Activated T-helper 1 cell treated with anti-CD3 and anti-CD28 coated beads, Interleukin-12 subunit alpha, Interleukin-12 subunit beta, Interleukin-2, Interleukin-4 antibody, amounts not matched to agents 30 ng/mL and 10 ng/mL and 1 ng/mL, durations not matched to agents 14 hours and 24 hours and 36 hours (primary cell): ENCODE results near the gene OMD. TPM values are rescaled to one million over a fixed set of nuclear protein-coding genes. Genes with fewer than 3 reads are reported as not detected.

Source experiments
- DNase-seq: peaks from one replicate; pipeline ENCODE4 v3.0.0; 2021; ENCODE audit warnings: low spot score
- H3K27ac Mint-ChIP-seq: one replicate; pipeline ENCODE4 v1.8.0; 2021; ENCODE audit warnings: mild to moderate bottlenecking, mixed read lengths
- H3K27me3 Mint-ChIP-seq: one replicate; pipeline ENCODE4 v1.8.0; 2022; ENCODE audit warnings: mild to moderate bottlenecking, moderate library complexity, mixed read lengths; ENCODE audit not compliant: insufficient read depth
- H3K36me3 Mint-ChIP-seq: one replicate; pipeline ENCODE4 v1.8.0; 2021; ENCODE audit warnings: low read depth, mixed read lengths
- H3K4me1 Mint-ChIP-seq: one replicate; pipeline ENCODE4 v1.8.0; 2021; ENCODE audit warnings: low read depth, mixed read lengths
- H3K4me3 Mint-ChIP-seq: one replicate; pipeline ENCODE4 v1.8.0; 2021; ENCODE audit warnings: mild to moderate bottlenecking, moderate library complexity, mixed read lengths
- H3K9me3 Mint-ChIP-seq: one replicate; pipeline ENCODE4 v1.8.0; 2021; ENCODE audit warnings: mixed read lengths
- intact Hi-C: fragments of 100-400 bp; cut with micrococcal nuclease; formaldehyde crosslinking; loops from one replicate; pipeline ENCODE4 v1.15.1; 2024
- total RNA-seq: library from RNA; stranded (reverse); gene quantifications from 2 replicates; pipeline ENCODE4 v1.2.3, GENCODE V29; 2022

The OMD gene
- total RNA-seq, 1 donor from 2014 or later = not detected

DNA sequence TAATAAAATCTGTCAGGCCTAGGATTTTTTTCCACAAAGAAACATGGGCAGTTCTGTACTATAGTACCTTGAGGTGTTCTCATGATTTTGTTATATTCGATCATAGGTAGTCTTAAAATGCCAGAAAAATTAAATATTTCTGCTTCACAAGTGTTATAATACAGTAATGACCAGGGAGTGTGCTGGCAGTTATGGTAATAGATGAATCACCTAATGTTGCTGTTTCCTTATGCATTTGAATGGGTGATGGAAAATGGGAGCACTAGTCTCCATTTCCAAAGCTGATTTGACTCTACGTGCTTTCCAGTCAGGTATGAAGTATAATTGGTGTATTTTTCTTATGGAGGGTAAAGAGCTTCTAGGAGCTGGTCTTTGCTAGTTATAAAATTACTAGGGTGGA is 43.7 kb downstream of the OMD start:
- H3K27me3 Mint-ChIP-seq = no peaks in the 10 kb centered on the region
- peaks cover 15% of the 10 kb centered on the region for H3K36me3 Mint-ChIP-seq
- no peak overlapping the region for H3K4me3 Mint-ChIP-seq
- H3K27ac Mint-ChIP-seq = no peak overlapping the region
- DNase-seq = no peak
- intact Hi-C loops = no loop called here
- peaks cover 6% of the 10 kb centered on the region for H3K9me3 Mint-ChIP-seq
- H3K4me1 Mint-ChIP-seq = peaks cover 25% of the 10 kb centered on the region

- Mint-ChIP-seq H3K27ac (peak overlapping the region; percentile 8), H3K36me3 (peaks cover 24% of the 10 kb centered on the region), H3K9me3 (peaks cover 16% of the 10 kb centered on the region), H3K4me1 (peaks cover 25% of the 10 kb centered on the region), H3K27me3 (no peaks in the 10 kb centered on the region), H3K4me3 (no peak overlapping the region)
- DNase-seq = peak; percentile 0
- intact Hi-C loops = no loop called here
These were observed 45.3 kb downstream of the OMD start for GRCh38 chr9:92378865-92379560.

GRCh38 chr9:92377876-92378275 is 46.4 kb downstream of the OMD start:
- no peak for DNase-seq
- Mint-ChIP-seq H3K36me3 (peaks cover 25% of the 10 kb centered on the region), H3K27ac (no peak overlapping the region), H3K9me3 (peaks cover 17% of the 10 kb centered on the region), H3K4me1 (peaks cover 25% of the 10 kb centered on the region), H3K4me3 (no peak overlapping the region), H3K27me3 (no peaks in the 10 kb centered on the region)
- intact Hi-C loops = no loop called here

DNA sequence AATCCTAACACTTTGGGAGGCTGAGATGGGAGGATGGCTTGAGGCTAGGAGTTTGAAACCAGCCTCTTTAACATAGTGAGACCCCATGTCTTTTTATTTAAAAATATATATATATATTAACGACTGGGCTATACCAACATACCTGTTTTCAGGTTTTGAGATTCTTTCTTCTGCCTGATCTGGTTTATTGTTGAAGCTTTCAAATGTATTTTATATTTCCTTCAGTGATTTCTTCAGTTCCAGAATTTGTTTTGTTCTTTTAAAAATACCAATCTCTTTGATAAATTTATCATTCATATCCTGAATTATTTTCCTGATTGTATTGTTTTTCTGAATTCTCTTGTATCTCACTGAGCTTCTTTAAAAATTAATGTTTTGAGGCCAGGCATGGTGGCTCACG is 51.1 kb downstream of the OMD start:
- peaks cover 8% of the 10 kb centered on the region for H3K4me1 Mint-ChIP-seq
- peaks cover 29% of the 10 kb centered on the region for H3K9me3 Mint-ChIP-seq
- no peak overlapping the region for H3K4me3 Mint-ChIP-seq
- peaks cover 30% of the 10 kb centered on the region for H3K36me3 Mint-ChIP-seq
- H3K27ac Mint-ChIP-seq = no peak overlapping the region
- no peaks in the 10 kb centered on the region for H3K27me3 Mint-ChIP-seq
- intact Hi-C loops = no loop called here
- DNase-seq = no peak

- intact Hi-C loops = no loop called here
- peaks cover 20% of the 10 kb centered on the region for H3K36me3 Mint-ChIP-seq
- no peak for DNase-seq
- no peaks in the 10 kb centered on the region for H3K27me3 Mint-ChIP-seq
- peaks cover 13% of the 10 kb centered on the region for H3K9me3 Mint-ChIP-seq
- no peak overlapping the region for H3K4me3 Mint-ChIP-seq
- no peak overlapping the region for H3K27ac Mint-ChIP-seq
- H3K4me1 Mint-ChIP-seq = no peaks in the 10 kb centered on the region
These were observed 55.2 kb downstream of the OMD start for GRCh38 chr9:92369075-92369474.

Other genes starting within 250 kb of the OMD start
- gene IARS1, start 130.8 kb downstream of the OMD start, total RNA-seq = 208 and 217 TPM in 2 replicates
- gene NOL8, start 99.1 kb downstream of the OMD start, total RNA-seq = 84.4 and 95.5 TPM in 2 replicates
- gene CENPP, start 98.5 kb downstream of the OMD start, total RNA-seq = 24.6 and 26.0 TPM in 2 replicates
- gene OGN, start 19.9 kb downstream of the OMD start, total RNA-seq = not detected in 2 replicates
- not detected in 2 replicates for gene ASPN, start 58.0 kb upstream of the OMD start, total RNA-seq
- not detected in 2 replicates for gene ECM2, start 111.5 kb upstream of the OMD start, total RNA-seq
- 14.8 and 14.9 TPM in 2 replicates for gene IPPK, start 245.7 kb upstream of the OMD start, total RNA-seq